SHP77 (cell line): Measurements from ENCODE around the gene FNDC3B.

Experiments
- DNase-seq, 2 experiments: peaks; one replicate each; lab custom pipeline; 2025; lab: John Stamatoyannopoulos, UW

The FNDC3B gene

DNA sequence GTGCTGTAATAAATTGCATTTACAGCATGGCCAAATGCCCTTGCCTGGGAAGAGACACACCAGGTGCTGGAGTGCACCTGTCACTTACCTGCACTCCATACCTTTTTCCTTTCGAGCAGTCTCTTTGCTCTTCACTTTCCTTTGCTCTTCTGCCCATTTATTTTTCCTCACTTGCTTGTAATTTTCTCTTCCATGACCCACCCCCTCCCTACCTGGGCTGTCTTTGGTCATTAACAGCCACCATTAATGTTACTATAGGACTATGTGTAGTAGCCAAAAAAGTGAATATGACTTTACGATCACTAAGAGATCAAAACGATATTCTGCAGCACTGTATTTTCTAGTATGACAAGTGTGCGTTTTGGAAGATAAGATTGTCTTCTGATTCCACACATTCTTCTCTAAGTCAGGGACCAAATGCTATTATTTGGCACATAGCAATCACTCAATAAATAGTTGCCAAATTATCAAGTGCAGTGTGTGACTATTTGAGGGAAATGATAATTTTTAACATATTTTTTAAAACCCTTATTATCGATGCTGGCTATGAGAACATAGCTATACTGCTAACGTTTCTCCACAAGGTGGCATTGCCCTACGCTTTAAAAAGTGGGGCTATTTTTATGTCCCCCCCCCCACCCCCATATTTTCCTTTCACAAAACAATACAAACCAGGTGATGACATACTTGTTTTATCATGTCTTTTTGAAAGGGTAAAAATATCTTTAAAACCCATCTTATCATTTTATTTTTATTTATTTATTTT, 294.5 kb downstream of the FNDC3B start:
- no peak for DNase-seq

DNA sequence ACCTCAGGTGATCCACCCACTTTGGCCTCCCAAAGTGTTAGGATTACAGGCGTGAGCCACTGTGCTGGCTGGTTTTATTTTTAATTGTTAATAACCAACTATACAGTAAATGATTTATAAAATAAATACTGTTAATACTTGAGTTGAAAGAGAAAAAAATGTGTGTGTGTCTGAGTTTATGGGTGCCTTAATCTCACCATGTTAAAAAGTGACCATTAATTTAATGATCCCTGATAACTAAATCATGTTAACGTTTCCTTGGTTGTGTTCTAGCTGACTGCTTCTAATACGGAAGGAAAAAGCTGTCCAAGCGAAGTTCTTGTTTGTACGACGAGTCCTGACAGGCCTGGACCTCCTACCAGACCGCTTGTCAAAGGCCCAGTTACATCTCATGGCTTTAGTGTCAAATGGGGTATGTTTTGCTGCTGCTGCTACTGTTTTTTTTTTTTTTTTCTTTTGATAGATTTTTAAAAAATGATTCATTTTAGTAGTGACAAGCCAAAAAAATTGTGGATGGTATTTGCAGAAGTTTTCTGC, 295.4 kb downstream of the FNDC3B start:
- no peak for DNase-seq

DNA sequence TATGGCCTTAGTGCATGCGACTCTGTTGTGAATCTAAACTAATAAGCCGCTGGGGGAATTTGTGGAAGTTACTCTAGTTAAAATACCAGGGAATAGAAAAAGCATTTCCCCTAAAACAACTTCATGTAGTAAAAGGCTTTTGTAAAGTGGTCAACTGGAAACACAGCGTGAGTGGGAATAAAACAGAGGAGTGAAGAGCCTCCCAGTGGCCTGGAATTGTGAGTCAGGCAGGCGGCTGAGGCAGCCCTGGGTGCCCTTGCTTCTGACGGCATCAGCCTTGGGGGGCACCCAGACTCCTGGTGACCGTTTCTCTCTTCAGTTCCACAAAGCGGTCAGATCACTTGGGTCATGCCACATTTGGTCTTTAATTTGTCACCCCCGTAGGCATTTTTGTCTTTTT, 300.5 kb downstream of the FNDC3B start:
- no peak for DNase-seq

DNA sequence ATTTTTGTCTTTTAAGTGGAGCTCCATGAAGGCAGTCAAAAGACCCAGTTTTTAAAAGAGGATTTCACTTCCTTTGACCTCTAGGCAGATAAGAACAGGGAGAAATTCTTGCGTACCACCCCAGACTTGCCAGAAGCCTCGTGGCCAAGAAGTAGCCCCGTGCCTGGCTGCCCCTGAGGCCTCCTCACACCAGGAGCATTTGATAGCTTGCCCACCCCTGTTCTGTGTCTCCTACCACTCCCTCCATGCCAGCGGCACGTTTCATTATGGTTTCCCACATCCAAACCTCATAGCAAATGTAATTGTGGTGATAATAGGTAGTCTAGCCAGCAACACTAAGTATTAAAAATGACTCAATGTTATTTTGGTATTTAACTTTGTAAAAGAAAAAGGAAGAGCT, 301.2 kb downstream of the FNDC3B start:
- no peak for DNase-seq

DNA sequence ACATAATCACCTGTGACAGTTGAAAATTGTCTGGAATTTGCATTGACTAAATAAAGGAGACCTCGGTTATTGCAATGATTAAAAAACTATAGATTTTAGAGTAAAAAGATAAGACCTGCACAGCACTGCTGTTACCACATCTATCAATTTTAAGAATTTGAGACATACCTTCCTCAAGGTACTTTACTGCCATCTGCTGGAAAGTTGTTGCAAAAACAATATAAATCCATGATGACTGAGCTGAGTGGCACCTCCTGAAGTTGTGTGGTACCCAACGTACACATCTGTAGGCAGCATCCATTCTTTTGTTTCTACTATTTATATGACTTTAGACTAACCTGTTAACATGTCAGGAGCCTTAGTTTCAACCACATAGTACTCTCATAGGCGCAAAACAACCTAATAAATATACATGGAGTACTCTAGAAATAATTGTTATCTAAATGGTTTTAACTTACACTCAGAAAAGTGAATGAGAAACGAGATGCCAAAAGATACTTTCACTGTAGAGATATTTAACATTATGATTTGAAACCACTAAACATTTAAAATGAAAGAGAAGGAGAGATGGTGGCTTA, 302.2 kb downstream of the FNDC3B start:
- DNase-seq: peak; percentile 33 to 41

DNA sequence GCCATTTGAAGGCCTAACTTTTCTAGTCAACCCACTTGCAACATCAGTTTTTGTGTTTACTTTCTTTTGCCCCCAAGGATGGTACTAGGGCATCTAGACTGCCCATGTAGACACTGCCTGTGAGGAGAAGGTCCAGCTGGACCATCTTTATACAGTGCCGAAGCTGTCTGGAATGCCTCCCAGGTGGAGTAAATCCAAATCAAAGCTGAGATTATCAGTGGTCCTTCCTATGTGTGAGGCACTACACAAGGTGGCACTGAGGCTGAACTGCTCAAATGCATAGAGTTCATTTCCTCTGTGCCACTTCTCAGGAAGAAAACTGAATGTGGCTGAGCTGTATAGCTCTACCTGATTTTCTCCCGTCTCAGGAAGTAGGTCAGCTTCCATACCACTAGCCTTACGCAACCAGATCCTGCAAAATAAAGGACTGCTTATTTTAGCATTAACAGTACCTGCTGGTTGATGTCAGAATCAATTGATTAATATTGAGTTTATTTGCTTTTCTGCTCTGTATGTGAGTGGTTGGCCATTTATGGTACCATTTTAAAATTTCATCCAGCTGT, 302.8 kb downstream of the FNDC3B start:
- no peak for DNase-seq

DNA sequence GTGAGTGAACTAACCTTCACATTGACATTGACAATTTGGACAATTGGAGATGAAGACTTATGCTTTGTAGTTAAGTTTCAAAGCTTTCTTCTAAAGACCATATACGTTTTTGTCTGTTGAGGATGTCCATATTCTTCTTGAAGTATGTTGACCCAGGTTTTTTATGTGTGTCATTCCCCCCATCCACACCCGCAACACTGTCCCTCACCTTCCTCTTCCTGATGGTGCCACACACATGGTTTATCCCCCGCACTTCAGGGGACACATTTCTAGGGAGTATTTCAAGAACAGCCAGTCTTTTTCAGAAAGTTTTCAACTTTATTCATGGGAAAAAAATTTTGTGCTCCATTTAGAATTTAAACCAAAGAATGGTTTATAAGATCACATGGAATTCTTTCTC, 303.7 kb downstream of the FNDC3B start:
- no peak for DNase-seq

DNA sequence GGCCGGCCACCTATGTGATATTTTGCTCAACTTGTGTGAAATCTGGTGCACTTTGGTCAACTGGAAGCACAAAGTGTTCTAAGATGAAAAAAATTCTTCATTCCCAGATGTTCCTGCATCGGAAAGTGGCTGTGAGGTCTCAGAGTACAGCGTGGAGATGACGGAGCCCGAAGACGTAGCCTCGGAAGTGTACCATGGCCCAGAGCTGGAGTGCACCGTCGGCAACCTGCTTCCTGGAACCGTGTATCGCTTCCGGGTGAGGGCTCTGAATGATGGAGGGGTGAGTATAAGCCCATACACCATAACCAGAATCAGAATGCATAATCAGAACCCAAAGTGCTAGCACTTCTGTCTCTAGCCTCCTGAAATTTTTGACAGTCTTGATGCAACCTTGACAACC, 304.6 kb downstream of the FNDC3B start:
- DNase-seq: no peak

DNA sequence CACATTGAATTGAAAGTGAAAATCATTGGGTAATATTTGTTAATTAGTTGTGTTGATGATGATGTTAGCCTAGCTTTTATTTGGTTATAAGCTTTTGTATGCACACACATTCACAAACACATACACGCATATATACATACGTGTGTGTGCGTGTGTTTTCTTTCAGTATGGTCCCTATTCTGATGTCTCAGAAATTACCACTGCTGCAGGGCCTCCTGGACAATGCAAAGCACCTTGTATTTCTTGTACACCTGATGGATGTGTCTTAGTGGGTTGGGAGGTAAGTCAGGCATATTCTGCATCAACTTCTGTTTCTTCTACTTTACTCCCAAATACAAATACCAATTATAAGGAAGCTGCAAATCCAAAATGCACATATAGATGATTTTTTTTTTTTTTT, 306.8 kb downstream of the FNDC3B start:
- DNase-seq: no peak

DNA sequence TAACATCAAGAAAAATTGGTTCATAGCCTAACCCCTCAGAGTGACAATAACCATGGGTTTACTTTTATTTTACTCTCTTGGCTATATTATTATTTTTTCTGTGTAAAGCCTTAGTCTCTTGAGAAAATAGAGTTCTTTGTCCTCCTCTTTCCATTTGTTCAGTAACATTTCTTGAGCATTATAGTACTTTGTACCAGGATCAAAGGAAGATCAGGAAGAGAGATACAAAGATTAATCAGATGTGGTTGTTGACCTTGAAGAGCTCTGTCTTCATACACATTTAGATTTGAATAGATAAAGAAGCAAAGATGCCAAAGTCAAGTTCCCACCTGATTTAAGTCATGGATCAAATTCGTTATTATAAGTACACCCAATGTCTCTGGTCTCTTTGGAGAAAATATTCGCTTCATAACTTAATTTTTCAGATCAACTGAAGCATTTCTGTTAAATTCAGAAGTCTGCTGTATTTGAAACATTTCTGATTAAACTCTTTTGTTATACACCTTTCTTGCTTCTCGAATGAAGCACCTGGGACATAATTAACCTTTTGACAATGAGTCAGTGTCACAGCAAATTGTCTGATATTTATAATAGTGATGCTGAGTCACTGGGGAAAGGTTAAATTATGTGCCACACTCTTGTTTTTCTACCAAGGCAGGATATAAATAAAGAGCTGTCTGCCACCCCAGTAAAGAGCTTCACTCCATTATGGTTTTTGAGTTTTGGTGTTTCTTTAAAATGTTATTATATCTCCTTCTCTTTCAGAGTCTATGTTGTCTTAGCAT, 308.7 kb downstream of the FNDC3B start:
- no peak for DNase-seq

DNA sequence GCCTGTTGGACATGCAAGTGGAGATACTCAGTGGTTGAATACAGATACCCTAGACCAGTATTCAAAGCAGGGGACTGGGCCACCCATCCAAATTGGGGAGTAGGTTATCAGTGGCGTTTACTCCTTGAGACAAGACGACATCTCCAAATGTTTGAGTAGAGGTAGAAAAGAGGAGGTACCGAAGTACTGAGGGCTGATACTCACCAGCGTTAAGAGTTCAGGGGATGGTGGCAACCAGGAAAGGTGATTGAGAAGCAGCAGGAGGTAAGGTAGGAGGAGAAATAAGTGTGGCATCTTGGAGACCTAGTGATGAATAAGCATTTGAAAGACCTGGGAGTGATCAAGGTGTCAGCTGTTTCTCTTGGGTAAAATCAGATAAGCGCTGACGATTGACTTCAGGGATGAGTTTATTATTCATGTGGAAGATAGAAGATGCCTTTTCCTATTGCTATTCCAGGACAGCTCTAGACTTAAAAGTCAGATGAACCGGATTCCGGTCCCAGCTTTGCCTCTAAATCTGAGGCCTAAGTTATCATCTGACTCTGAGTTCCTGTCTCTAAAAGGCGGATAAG, 312.6 kb downstream of the FNDC3B start:
- DNase-seq: no peak

DNA sequence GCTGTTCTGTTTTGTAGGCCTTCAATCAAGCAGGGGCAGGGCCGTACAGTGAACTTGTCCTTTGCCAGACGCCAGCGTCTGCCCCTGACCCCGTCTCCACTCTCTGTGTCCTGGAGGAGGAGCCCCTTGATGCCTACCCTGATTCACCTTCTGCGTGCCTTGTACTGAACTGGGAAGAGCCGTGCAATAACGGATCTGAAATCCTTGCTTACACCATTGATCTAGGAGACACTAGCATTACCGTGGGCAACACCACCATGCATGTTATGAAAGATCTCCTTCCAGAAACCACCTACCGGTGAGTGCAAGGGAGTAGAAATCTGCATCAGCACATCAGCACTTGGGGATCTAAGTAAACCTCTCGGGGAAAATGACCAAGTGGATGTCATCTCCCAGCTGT, 313.4 kb downstream of the FNDC3B start:
- DNase-seq: no peak

DNA sequence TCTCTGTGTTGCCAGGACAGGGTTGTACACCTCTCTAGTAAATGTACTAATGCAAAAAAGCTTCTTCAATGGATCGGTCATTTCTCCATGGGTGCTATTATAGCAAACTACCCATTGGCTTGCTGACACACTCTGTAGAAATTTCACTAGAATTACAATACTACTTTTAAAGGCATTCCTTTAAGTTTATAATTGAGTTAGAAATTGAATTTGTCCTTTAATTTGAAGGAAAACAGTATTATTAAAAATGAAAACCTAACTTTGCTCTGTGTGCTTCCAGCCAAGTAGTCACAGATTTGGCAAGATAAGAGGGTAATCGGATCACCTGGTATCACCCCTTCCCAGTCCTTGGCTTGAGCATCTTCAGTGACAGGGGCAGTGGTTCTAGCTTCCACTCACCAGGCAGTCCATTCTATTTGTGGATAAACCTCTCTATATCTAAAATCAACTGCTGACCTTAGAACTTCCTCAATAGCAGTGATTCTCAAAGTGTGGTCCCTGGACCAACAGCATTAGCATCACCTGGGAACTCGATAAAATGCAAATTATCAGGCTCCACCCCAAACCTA, 315.6 kb downstream of the FNDC3B start:
- DNase-seq: no peak

DNA sequence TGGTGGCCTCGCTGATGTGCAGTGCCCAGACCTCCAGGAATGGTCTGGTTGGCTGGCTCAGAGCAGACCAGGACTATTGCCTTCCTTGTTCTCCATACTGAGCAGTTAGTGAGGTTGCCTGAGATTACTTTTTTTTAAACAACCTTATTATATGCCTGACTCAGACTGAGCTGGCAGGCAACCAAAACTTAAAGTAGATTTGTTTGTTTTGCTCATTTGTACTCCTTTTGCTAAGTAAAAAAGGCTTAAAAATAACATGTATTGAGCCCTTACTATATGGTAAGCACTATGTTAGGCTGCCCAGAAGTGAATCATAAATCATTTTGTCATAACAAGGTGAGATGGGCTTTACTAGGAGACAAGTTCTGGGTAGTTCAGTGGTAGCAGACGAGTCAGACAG, 316.5 kb downstream of the FNDC3B start:
- DNase-seq: no peak

DNA sequence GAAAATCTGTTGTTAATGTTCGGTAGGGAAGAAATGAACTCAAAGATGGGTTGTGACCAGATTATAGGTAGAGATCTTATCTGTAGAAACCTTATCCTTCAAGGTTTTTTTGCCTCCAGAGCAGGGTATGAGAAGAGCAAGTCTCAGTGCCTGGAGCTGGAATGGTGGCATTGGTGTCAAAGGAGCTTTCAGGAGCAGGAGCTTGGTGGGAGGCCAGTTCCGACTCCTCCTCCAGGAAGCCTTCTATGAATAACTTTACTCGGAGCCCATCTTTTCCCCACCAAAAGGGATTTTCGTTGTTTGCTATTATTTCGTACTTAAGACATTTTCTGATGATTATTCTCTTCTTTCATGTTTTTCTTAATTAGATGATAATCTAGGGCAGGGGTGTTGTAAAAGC, 317.0 kb downstream of the FNDC3B start:
- DNase-seq: no peak

DNA sequence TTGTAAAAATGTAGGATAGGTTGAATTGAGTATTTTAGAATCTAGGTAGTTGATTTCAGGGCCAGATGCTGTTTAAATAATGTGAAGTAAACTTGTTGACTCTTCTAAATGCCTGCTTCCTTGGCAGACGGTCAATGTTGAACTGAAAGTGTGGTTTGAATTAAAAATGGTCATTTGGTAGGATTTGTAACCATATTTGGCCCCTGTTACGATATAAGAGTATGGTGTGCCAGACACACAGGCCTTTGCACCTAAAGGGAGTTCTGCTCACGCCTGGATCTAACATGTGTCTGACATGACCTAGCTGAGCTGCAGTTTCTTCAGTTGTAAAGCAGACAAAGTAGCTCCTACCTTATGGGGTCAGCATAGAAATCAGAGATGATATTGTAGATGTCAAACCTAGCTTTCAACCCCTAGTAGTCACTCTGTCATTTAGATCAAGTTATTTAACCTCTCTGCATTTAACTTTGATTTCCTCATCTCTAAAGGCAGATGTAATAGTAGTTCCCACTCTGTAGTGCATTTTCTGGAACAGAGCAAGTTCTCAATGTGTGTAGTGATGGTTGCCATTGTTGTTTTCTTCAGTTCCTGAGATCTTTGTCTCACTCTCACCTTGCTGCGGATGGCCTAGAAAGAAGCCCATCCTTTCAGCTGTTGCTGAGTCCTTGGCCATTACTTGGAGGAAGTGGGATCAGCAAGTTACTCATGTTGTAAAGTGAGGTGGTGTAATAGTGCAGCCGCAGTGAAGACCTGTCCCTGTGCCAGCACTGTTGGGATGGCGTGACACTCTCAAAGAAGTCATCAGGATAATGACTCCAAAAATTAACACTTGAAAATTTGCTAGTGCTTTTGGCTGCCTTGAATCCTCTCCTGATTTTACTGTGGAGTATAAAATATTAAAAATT, 318.7 kb downstream of the FNDC3B start:
- DNase-seq: no peak

DNA sequence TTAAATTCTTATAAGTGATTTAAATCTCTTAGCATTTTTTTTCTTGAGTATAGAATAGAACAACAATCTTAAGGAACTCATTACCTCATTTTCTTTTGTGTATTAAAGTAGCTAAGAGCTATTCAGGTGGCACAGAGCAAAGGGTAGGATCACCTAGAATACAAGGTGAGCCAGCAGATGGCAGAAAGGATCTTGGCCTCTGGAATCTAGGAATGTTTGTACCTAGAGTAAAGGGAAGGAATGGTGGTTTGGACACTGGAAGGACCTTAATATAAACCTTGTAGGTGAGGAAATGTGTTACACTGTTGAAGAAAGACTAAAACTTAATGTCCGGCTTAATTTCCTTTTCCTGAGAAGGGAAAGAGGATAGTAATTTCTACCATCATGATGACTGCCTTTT, 319.9 kb downstream of the FNDC3B start:
- DNase-seq: no peak

DNA sequence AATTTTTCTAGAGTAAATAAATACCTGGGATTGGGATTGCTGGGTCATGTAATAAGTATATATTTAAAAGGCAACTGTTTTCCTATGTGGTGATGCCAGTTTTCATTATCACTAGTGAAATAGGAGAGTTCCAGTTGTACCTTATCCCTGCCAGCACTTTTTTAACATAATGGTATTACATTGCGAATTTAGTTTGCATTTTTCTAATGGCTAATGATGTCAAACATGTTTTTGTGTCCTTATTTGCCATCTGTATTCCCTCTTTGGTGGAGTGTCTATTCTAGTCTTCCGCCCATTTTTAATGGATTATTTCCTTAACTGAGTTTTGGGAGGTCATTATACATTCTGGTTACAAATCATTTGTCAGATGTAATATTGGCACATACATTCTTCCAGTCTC, 320.6 kb downstream of the FNDC3B start:
- DNase-seq: no peak

DNA sequence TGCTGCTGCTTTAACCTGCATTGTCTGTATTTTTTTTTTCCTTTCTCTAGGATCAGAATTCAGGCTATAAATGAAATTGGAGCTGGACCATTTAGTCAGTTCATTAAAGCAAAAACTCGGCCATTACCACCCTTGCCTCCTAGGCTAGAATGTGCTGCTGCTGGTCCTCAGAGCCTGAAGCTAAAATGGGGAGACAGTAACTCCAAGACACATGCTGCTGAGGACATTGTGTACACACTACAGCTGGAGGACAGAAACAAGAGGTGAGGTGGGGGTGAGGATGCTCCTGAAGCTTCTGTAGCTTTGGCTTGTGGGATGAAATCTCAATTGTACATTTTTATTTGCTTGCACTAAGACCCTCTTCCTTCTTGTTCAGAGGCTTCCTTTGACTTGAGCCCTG, 323.2 kb downstream of the FNDC3B start:
- DNase-seq: no peak

DNA sequence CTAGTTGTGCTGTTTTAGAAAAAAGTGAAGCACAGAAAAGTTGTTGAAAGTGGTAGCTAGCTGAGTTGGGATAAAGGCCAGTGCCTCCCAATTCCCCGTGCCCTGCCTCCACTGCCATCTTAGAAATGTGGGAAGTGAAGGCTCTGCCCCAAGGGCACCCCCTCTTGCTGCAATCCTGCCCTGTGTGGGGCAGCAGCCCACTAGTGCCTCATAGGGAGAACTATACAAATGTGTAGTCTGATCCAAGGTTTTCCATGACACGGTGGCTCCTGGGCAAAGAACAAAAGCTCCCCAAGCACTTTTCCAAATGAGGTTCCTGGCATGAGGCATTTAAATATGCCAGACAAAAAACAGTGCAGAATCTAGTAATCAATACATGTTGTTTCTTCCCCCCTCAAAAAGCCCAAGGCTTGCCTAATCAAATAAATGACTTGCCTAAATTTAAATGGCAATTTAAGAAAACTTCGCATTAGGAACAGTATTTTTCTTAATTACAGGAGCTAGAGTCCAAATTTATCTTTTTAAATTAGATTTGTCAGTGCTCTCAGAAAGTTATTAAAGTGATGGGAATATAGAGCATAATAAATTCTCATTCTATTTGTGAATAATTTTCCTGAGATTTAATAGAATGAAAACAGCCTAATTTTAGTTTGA, 325.1 kb downstream of the FNDC3B start:
- no peak for DNase-seq
